Activated CD4-positive, alpha-beta memory T cell treated with anti-CD3 and anti-CD28 coated beads, Interleukin-2, amount 10 ng/mL, durations not matched to agents 7 days and 5 days (primary cell): ENCODE measurements around the gene EGLN1. TPM values are rescaled to one million over a fixed set of nuclear protein-coding genes. Genes with fewer than 3 reads are reported as not detected.
A peak's percentile ranks its signal among the peaks of the same experiment; 100 is the strongest.

ENCODE experiments used
- CTCF ChIA-PET: fragments of 350-600 bp; sonication (Branson Sonifier 250); formaldehyde crosslinking; loops from one replicate; lab custom pipeline; 2021; ENCODE audit warnings: antibody characterized with exemption, inconsistent platforms; lab: Charles Lee
- POLR2A ChIA-PET: fragments of 350-600 bp; sonication (Branson Sonifier 250); formaldehyde crosslinking; loops from one replicate; lab custom pipeline; 2021; ENCODE audit warnings: antibody characterized with exemption; lab: Charles Lee
- DNase-seq: peaks from one replicate; pipeline ENCODE4 v3.0.0-alpha.2; 2020
- H3K27ac Mint-ChIP-seq: one replicate; pipeline ENCODE4 v1.8.0; 2021; ENCODE audit warnings: mild to moderate bottlenecking, mixed read lengths
- H3K27me3 Mint-ChIP-seq: one replicate; pipeline ENCODE4 v1.8.0; 2021; ENCODE audit warnings: mixed read lengths
- H3K36me3 Mint-ChIP-seq: one replicate; pipeline ENCODE4 v1.8.0; 2021; ENCODE audit warnings: low read depth, mixed read lengths
- H3K4me1 Mint-ChIP-seq: one replicate; pipeline ENCODE4 v1.8.0; 2021; ENCODE audit warnings: mixed read lengths
- H3K4me3 Mint-ChIP-seq: one replicate; pipeline ENCODE4 v1.8.0; 2021; ENCODE audit warnings: mild to moderate bottlenecking, mixed read lengths
- H3K9me3 Mint-ChIP-seq: one replicate; pipeline ENCODE4 v1.8.0; 2021; ENCODE audit warnings: mixed read lengths
- total RNA-seq, 2 experiments: library from RNA; stranded (reverse); gene quantifications; one replicate each; pipeline ENCODE4 v1.2.3, GENCODE V29; 2021

The EGLN1 gene
- total RNA-seq, 2 experiments from 2014 or later, result 38.8 to 38.9 TPM

DNA sequence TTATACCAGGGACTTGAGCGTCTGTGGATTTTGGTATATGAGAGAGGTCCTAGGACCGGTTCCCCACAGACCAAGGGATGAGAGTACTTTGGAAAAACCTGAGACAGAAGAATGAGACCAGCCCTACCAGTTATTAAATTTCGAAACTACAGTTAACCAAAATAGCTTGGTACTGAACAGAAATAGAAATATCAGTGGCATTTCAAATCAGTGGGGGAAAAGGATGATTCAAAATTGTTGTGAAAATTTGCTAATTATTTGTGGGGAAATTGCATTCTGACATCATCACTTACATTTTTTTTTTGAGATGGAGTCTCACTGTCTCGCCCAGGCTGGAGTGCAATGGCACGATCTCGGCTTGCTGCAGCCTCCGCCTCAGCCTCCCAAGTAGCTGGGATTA lies 92.6 kb downstream of the EGLN1 start:
- peaks cover 26% of the 10 kb centered on the region for H3K4me1 Mint-ChIP-seq
- POLR2A ChIA-PET, result interaction anchor here (0.8 kb wide), 1 partner anchor 9 kb away, joined by 3 read pairs; the partner anchor contains the start of gene SPRTN
- H3K4me3 Mint-ChIP-seq, result no peak overlapping the region
- CTCF ChIA-PET, result no interaction called here
- DNase-seq, result no peak
- no peaks in the 10 kb centered on the region for H3K9me3 Mint-ChIP-seq
- H3K36me3 Mint-ChIP-seq, result peaks cover 26% of the 10 kb centered on the region
- no peak overlapping the region for H3K27ac Mint-ChIP-seq
- H3K27me3 Mint-ChIP-seq, result no peaks in the 10 kb centered on the region

GRCh38 chr1:231327617-231328016 lies 94.5 kb downstream of the EGLN1 start:
- no peak overlapping the region for H3K4me3 Mint-ChIP-seq
- no peaks in the 10 kb centered on the region for H3K27me3 Mint-ChIP-seq
- peaks cover 16% of the 10 kb centered on the region for H3K36me3 Mint-ChIP-seq
- H3K27ac Mint-ChIP-seq, result no peak overlapping the region
- DNase-seq, result no peak
- ChIA-PET CTCF (no interaction called here), POLR2A (no interaction called here)
- peaks cover 10% of the 10 kb centered on the region for H3K4me1 Mint-ChIP-seq
- H3K9me3 Mint-ChIP-seq, result no peaks in the 10 kb centered on the region

GRCh38 chr1:231326248-231326647 lies 95.8 kb downstream of the EGLN1 start:
- Mint-ChIP-seq H3K4me3 (no peak overlapping the region), H3K27me3 (no peaks in the 10 kb centered on the region), H3K27ac (no peak overlapping the region), H3K9me3 (no peaks in the 10 kb centered on the region), H3K4me1 (peaks cover 3% of the 10 kb centered on the region), H3K36me3 (peaks cover 4% of the 10 kb centered on the region)
- DNase-seq, result no peak
- POLR2A ChIA-PET, result no interaction called here
- CTCF ChIA-PET, result no interaction called here

DNA sequence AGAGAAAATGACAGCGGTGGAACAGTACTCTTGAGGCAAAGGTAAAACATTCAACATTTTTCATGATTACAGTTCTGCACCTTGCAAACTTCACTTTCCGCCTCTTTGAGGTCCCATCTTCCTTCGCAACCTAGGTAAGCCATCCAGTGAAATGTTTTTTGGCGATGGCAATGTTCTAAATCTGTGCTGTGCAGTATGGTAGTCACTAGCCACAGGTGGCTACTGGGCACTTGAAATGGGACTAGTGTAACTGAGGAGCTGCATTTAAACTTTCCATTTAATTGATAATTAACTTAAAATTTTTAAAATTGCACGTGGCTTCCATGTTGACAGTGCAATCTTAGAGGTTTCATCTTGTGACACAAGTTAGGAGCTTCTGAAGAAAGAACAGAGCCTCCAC lies 97.4 kb downstream of the EGLN1 start:
- Mint-ChIP-seq H3K4me1 (peaks cover 2% of the 10 kb centered on the region), H3K9me3 (no peaks in the 10 kb centered on the region), H3K36me3 (no peaks in the 10 kb centered on the region), H3K27me3 (no peaks in the 10 kb centered on the region), H3K27ac (no peak overlapping the region), H3K4me3 (no peak overlapping the region)
- CTCF ChIA-PET, result interaction anchor here (0.7 to 1.2 kb wide), 2 partner anchors 8 to 9 kb away, joined by 3 to 4 read pairs; no protein-coding TSS in a partner anchor
- DNase-seq, result no peak
- POLR2A ChIA-PET, result no interaction called here

DNA sequence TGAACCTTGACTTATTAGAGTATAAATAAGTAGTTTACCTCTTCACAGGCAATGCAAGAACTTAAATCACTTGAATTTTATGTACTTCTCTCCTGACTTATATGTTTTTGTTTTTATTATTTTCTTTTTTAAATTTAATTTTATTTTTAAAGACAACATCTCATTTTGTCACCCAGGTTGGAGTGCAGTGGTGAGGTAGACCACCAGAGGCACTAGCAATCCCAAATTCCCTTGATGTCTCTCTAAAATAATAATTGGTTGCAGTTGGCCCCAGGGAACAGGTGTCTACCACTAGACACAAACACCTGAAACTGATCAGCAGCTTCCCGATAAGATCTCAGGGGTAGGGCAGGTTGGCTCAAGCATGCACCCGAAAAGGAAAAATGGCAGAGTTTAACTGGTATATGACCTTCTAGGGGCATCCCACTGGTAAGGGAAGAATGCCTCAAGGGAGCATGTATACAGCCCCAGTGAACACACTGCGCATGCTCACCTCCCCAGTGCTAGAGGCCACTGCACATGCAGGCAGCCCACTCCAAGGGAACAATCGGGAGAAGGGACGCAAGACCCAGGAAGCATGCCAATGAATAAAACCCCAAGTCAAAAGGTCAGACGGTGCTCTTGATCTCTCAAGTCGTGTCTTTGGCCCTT lies 99.1 kb downstream of the EGLN1 start:
- H3K4me3 Mint-ChIP-seq, result no peak overlapping the region
- H3K27me3 Mint-ChIP-seq, result no peaks in the 10 kb centered on the region
- no peak for DNase-seq
- CTCF ChIA-PET, result no interaction called here
- H3K36me3 Mint-ChIP-seq, result no peaks in the 10 kb centered on the region
- no peak overlapping the region for H3K27ac Mint-ChIP-seq
- no peaks in the 10 kb centered on the region for H3K4me1 Mint-ChIP-seq
- no peaks in the 10 kb centered on the region for H3K9me3 Mint-ChIP-seq
- POLR2A ChIA-PET, result no interaction called here

DNA sequence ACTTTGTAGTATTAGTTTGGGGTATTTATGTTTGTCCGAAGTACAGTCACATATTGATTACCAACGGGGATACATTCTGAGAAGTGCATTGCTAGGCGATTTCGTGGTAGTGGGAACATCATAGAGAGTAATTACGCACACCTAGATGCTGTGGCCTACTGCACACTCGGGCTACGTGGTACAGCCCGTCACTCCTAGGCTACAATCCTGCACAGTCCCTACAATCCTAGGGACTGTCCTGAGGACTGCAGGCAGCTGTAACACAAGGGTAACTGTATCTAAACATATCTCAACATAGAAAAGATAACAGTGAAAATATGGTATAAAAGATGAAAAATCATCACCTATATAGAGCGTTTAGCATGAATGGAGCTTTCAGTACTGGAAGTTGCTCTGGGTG lies 103.0 kb downstream of the EGLN1 start:
- Mint-ChIP-seq H3K36me3 (no peaks in the 10 kb centered on the region), H3K9me3 (no peaks in the 10 kb centered on the region), H3K4me3 (no peak overlapping the region), H3K27ac (no peak overlapping the region), H3K4me1 (peaks cover 2% of the 10 kb centered on the region), H3K27me3 (no peaks in the 10 kb centered on the region)
- POLR2A ChIA-PET, result no interaction called here
- CTCF ChIA-PET, result interaction anchor here (1.8 kb wide), 1 partner anchor 19 kb away, joined by 5 read pairs; the partner anchor contains the start of genes EXOC8 and SPRTN
- no peak for DNase-seq

DNA sequence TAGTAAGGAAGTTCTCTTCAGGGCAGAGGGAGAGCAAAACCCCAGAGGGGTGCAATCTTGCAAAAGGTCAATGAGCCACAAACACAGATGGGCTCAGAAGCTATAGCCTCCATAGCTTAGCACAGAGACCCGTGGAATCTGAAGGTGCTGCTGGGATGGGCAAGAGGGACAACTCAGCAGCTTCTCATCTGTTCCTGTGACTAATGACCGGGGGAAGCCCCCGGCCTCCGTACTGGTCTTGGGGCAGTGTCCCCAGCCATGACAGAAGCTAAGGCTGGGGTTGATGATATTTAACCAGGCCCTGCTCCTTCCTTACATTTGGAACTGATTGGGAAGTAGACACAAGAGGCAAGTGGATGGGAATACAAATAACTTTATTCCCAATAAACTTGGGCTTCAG lies 103.5 kb downstream of the EGLN1 start:
- ChIA-PET POLR2A (interaction anchor here (0.6 kb wide), 1 partner anchor 326 kb away, joined by 3 read pairs; no protein-coding TSS in a partner anchor), CTCF (interaction anchor here (1.8 kb wide), 1 partner anchor 20 kb away, joined by 5 read pairs; the partner anchor contains the start of genes EXOC8 and SPRTN)
- Mint-ChIP-seq H3K9me3 (no peaks in the 10 kb centered on the region), H3K27me3 (no peaks in the 10 kb centered on the region), H3K4me3 (no peak overlapping the region), H3K27ac (no peak overlapping the region), H3K36me3 (no peaks in the 10 kb centered on the region), H3K4me1 (peaks cover 2% of the 10 kb centered on the region)
- no peak for DNase-seq

- no peak for DNase-seq
- POLR2A ChIA-PET, result interaction anchor here (0.6 to 1.2 kb wide), 2 partner anchors 20 to 327 kb away, joined by 3 read pairs; partner anchors contain the start of genes EXOC8 and SPRTN
- no peak overlapping the region for H3K4me3 Mint-ChIP-seq
- no peak overlapping the region for H3K27ac Mint-ChIP-seq
- CTCF ChIA-PET, result no interaction called here
- no peaks in the 10 kb centered on the region for H3K9me3 Mint-ChIP-seq
- no peaks in the 10 kb centered on the region for H3K27me3 Mint-ChIP-seq
- peaks cover 2% of the 10 kb centered on the region for H3K4me1 Mint-ChIP-seq
- H3K36me3 Mint-ChIP-seq, result no peaks in the 10 kb centered on the region
Observed at GRCh38 chr1:231318015-231318355, 104.1 kb downstream of the EGLN1 start.

- POLR2A ChIA-PET, result interaction anchor here (1.2 kb wide), 1 partner anchor 20 kb away, joined by 3 read pairs; the partner anchor contains the start of genes EXOC8 and SPRTN
Observed at GRCh38 chr1:231317306-231318014, 104.6 kb downstream of the EGLN1 start.

DNA sequence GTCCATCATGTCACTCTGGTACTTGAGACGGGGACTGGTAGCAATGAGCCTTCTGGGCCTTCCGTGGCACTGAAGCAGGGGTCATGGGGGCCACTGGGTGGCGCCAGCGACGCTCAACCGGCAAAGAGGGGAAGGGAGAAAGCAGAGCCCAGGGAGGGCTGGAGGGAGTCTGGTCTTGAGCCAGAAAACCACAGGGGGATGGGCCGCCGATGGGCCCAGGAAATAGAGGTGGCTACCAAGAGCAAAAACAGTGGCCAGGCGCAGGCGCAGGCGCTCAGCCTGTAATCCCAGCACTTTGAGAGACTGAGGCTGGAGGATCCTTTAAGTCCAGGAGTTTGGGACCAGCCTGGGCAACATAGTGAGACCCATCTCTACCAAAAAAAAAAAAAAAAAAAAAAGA lies 106.2 kb downstream of the EGLN1 start:
- ChIA-PET CTCF (interaction anchor here (0.6 to 2.1 kb wide), 17 partner anchors 9 to 380 kb away, joined by 3 to 8 read pairs (median 3); partner anchors contain the start of genes EXOC8 and SPRTN), POLR2A (interaction anchor here (0.8 kb wide), 1 partner anchor 22 kb away, joined by 4 read pairs; the partner anchor contains the start of genes EXOC8 and SPRTN)
- no peaks in the 10 kb centered on the region for H3K27me3 Mint-ChIP-seq
- no peak overlapping the region for H3K4me3 Mint-ChIP-seq
- no peak overlapping the region for H3K27ac Mint-ChIP-seq
- peak; percentile 52 for DNase-seq
- H3K36me3 Mint-ChIP-seq, result no peaks in the 10 kb centered on the region
- H3K4me1 Mint-ChIP-seq, result peaks cover 2% of the 10 kb centered on the region
- H3K9me3 Mint-ChIP-seq, result no peaks in the 10 kb centered on the region

More at GRCh38 chr1:231317306-231318014, 104.6 kb downstream of the EGLN1 start:
- DNase-seq, result no peak
- peaks cover 2% of the 10 kb centered on the region for H3K4me1 Mint-ChIP-seq
- no peak overlapping the region for H3K27ac Mint-ChIP-seq
- no peaks in the 10 kb centered on the region for H3K9me3 Mint-ChIP-seq
- CTCF ChIA-PET, result interaction anchor here (0.6 to 2.1 kb wide), 3 partner anchors 19 to 21 kb away, joined by 3 to 8 read pairs (median 3); partner anchors contain the start of genes EXOC8 and SPRTN
- H3K4me3 Mint-ChIP-seq, result no peak overlapping the region
- H3K27me3 Mint-ChIP-seq, result no peaks in the 10 kb centered on the region
- no peaks in the 10 kb centered on the region for H3K36me3 Mint-ChIP-seq

Other genes starting within 250 kb of the EGLN1 start
- gene GNPAT, start 181.1 kb downstream of the EGLN1 start, total RNA-seq, result 10 to 100 TPM; 44.6 to 45.2 TPM
- gene EXOC8, start 84.4 kb downstream of the EGLN1 start, total RNA-seq, result 10 to 100 TPM; 21.9 to 22.7 TPM
- 10 to 100 TPM; 14.8 to 15.6 TPM for gene SPRTN, start 84.0 kb downstream of the EGLN1 start, total RNA-seq
- gene TSNAX, start 106.4 kb upstream of the EGLN1 start, total RNA-seq, result 10 to 100 TPM; 44.4 to 48.7 TPM
- gene DISC1, start 204.5 kb upstream of the EGLN1 start, total RNA-seq, result 10 to 100 TPM; 17.5 to 18.0 TPM